Muscle layer of duodenum (tissue), 2 donors: ENCODE measurements around the gene GPATCH4.
A peak's percentile ranks its signal among the peaks of the same experiment; 100 is the strongest.

Source experiments
- H3K27ac ChIP-seq: one replicate; pipeline ENCODE4 v1.7.0; 2013; ENCODE audit warnings: mild to moderate bottlenecking, low read length
- H3K27me3 ChIP-seq: one replicate; pipeline ENCODE4 v1.7.0; 2013; ENCODE audit warnings: low read depth, mild to moderate bottlenecking, control low read depth, low read length
- H3K36me3 ChIP-seq, 2 donors: one replicate each; pipeline ENCODE4 v1.7.0; 2013; ENCODE audit warnings: low read length in 2 of 2, control low read depth in 1 of 2, mild to moderate bottlenecking in 1 of 2; ENCODE audit not compliant: insufficient read depth in 2 of 2, control insufficient read depth in 1 of 2
- H3K4me1 ChIP-seq, 2 donors: one replicate each; pipeline ENCODE4 v1.7.0; 2013; ENCODE audit warnings: low read length in 2 of 2, mild to moderate bottlenecking in 2 of 2, control low read depth in 1 of 2, moderate library complexity in 1 of 2; ENCODE audit not compliant: insufficient read depth in 2 of 2, control insufficient read depth in 1 of 2
- H3K4me3 ChIP-seq, 2 donors: one replicate each; pipeline ENCODE4 v1.7.0; 2013; ENCODE audit warnings: low read length in 2 of 2, low read depth in 1 of 2, mild to moderate bottlenecking in 1 of 2
- H3K9me3 ChIP-seq, 2 donors: one replicate each; pipeline ENCODE4 v1.7.0; 2013; ENCODE audit warnings: low read length in 2 of 2, control low read depth in 1 of 2, mild to moderate bottlenecking in 1 of 2; ENCODE audit not compliant: control insufficient read depth in 1 of 2
- donor health status: healthy.

GPATCH4 gene

GRCh38 chr1:156601122-156601830, at the start of gene GPATCH4:
Gene GPATCH4, minus strand, starts transcription at chr1:156601479.
- Histone ChIP-seq H3K27me3 (no peaks in the 10 kb centered on the region), H3K36me3 (peaks cover 18 to 22% of the 10 kb centered on the region in 2 donors), H3K4me1 (peaks cover 4 to 12% of the 10 kb centered on the region in 2 donors), H3K27ac (peak within 1 kb of the TSS; percentile 88), H3K9me3 (no peaks in the 10 kb centered on the region), H3K4me3 (peak within 1 kb of the TSS; percentile 88 to 99)

GRCh38 chr1:156648951-156649350, 47.7 kb upstream of the GPATCH4 start:
- H3K4me1 ChIP-seq = no peaks in the 10 kb centered on the region
- no peak overlapping the region for H3K27ac ChIP-seq
- H3K27me3 ChIP-seq = peaks cover 27% of the 10 kb centered on the region
- no peak overlapping the region for H3K4me3 ChIP-seq
- H3K9me3 ChIP-seq = no peaks in the 10 kb centered on the region
- no peaks in the 10 kb centered on the region for H3K36me3 ChIP-seq

GRCh38 chr1:156648496-156648895, 47.2 kb upstream of the GPATCH4 start:
- H3K36me3 ChIP-seq = no peaks in the 10 kb centered on the region
- H3K27me3 ChIP-seq = peaks cover 27% of the 10 kb centered on the region
- no peak overlapping the region for H3K27ac ChIP-seq
- H3K4me1 ChIP-seq = no peaks in the 10 kb centered on the region
- no peaks in the 10 kb centered on the region for H3K9me3 ChIP-seq
- no peak overlapping the region for H3K4me3 ChIP-seq

GRCh38 chr1:156647351-156647750, 46.1 kb upstream of the GPATCH4 start:
- Histone ChIP-seq H3K36me3 (no peaks in the 10 kb centered on the region), H3K27me3 (peaks cover 33% of the 10 kb centered on the region), H3K27ac (no peak overlapping the region), H3K4me1 (no peaks in the 10 kb centered on the region), H3K9me3 (no peaks in the 10 kb centered on the region), H3K4me3 (no peak overlapping the region)

GRCh38 chr1:156646738-156647211, 45.5 kb upstream of the GPATCH4 start:
- H3K36me3 ChIP-seq = no peaks in the 10 kb centered on the region
- H3K9me3 ChIP-seq = no peaks in the 10 kb centered on the region
- H3K27me3 ChIP-seq = peaks cover 37% of the 10 kb centered on the region
- H3K4me3 ChIP-seq = no peak overlapping the region
- H3K27ac ChIP-seq = no peak overlapping the region
- no peaks in the 10 kb centered on the region for H3K4me1 ChIP-seq

GRCh38 chr1:156645666-156646065, 44.4 kb upstream of the GPATCH4 start:
- Histone ChIP-seq H3K4me1 (peaks cover 0 to 11% of the 10 kb centered on the region in 2 donors), H3K27ac (no peak overlapping the region), H3K9me3 (no peaks in the 10 kb centered on the region), H3K4me3 (no peak overlapping the region), H3K27me3 (peaks cover 47% of the 10 kb centered on the region), H3K36me3 (no peaks in the 10 kb centered on the region)

- H3K27ac ChIP-seq = no peak overlapping the region
- H3K4me1 ChIP-seq = peaks cover 0 to 11% of the 10 kb centered on the region in 2 donors
- no peak overlapping the region for H3K4me3 ChIP-seq
- no peaks in the 10 kb centered on the region for H3K9me3 ChIP-seq
- peaks cover 47% of the 10 kb centered on the region for H3K27me3 ChIP-seq
- H3K36me3 ChIP-seq = no peaks in the 10 kb centered on the region
Measured at GRCh38 chr1:156645056-156645455, 43.8 kb upstream of the GPATCH4 start.

- H3K36me3 ChIP-seq = no peaks in the 10 kb centered on the region
- H3K4me3 ChIP-seq = no peak overlapping the region
- no peak overlapping the region for H3K27ac ChIP-seq
- H3K4me1 ChIP-seq = peaks cover 0 to 11% of the 10 kb centered on the region in 2 donors
- peaks cover 47% of the 10 kb centered on the region for H3K27me3 ChIP-seq
- H3K9me3 ChIP-seq = no peaks in the 10 kb centered on the region
Measured at GRCh38 chr1:156644640-156645039, 43.4 kb upstream of the GPATCH4 start.

GRCh38 chr1:156644146-156644545, 42.9 kb upstream of the GPATCH4 start:
- no peaks in the 10 kb centered on the region for H3K9me3 ChIP-seq
- peaks cover 0 to 11% of the 10 kb centered on the region in 2 donors for H3K4me1 ChIP-seq
- no peak overlapping the region for H3K4me3 ChIP-seq
- H3K27me3 ChIP-seq = peaks cover 50% of the 10 kb centered on the region
- no peak overlapping the region for H3K27ac ChIP-seq
- H3K36me3 ChIP-seq = no peaks in the 10 kb centered on the region

GRCh38 chr1:156643778-156644092, 42.5 kb upstream of the GPATCH4 start:
- peaks cover 54% of the 10 kb centered on the region for H3K27me3 ChIP-seq
- no peak overlapping the region for H3K4me3 ChIP-seq
- H3K27ac ChIP-seq = no peak overlapping the region
- H3K36me3 ChIP-seq = no peaks in the 10 kb centered on the region
- peaks cover 0 to 11% of the 10 kb centered on the region in 2 donors for H3K4me1 ChIP-seq
- H3K9me3 ChIP-seq = no peaks in the 10 kb centered on the region

GRCh38 chr1:156643049-156643777, 41.9 kb upstream of the GPATCH4 start:
- no peaks in the 10 kb centered on the region for H3K9me3 ChIP-seq
- no peaks in the 10 kb centered on the region for H3K36me3 ChIP-seq
- no peak overlapping the region for H3K4me3 ChIP-seq
- H3K27me3 ChIP-seq = peaks cover 54% of the 10 kb centered on the region
- peaks cover 0 to 11% of the 10 kb centered on the region in 2 donors for H3K4me1 ChIP-seq
- H3K27ac ChIP-seq = no peak overlapping the region
